Vein endothelial cell (primary cell): ENCODE data around the gene DNAL1. TPM values are rescaled to one million over a fixed set of nuclear protein-coding genes. Genes with fewer than 3 reads are reported as not detected.

Experiments used
- small RNA-seq: library from RNA; depleted of rRNA; stranded (forward); fragments of <200 nt; gene quantifications from one replicate; pipeline ENCODE3, GENCODE V24; 2012
- total RNA-seq: library from RNA; depleted of rRNA; stranded (reverse); fragments of >200 nt; gene quantifications from 2 replicates; pipeline ENCODE4 v1.2.3, GENCODE V29; 2012

Gene DNAL1
- 5.2 and 7.5 TPM in 2 replicates for total RNA-seq

GRCh38 chr14:73644531-73645247 is at the start of gene DNAL1:
Gene DNAL1, plus strand, starts transcription at chr14:73644986. Its CDS starts 54 bp downstream, at chr14:73645040.

GRCh38 chr14:73612339-73613045 is 32.3 kb upstream of the DNAL1 start, which contains the start of gene ACOT6:
Gene ACOT6, plus strand, starts transcription at chr14:73612517. Its CDS starts 55 bp downstream, at chr14:73612572.

GRCh38 chr14:73713803-73714655 is 69.2 kb downstream of the DNAL1 start, which contains the start of gene PNMA1:
Gene PNMA1, minus strand, starts transcription at chr14:73714384. Its CDS starts 745 bp downstream, at chr14:73713639.

Small RNAs within 50 kb of the gene (small RNA-seq; reads per million reads assigned to genes)
- gene RNU6-240P: not detected

Other genes with a start within 250 kb of the DNAL1 start
- 81.7 and 89.1 TPM in 2 replicates for gene NUMB, start 186.4 kb upstream of the DNAL1 start, total RNA-seq
- 23.4 and 26.1 TPM in 2 replicates for gene RIOX1, start 154.1 kb upstream of the DNAL1 start, total RNA-seq
- gene ACOT1, start 107.8 kb upstream of the DNAL1 start, total RNA-seq: 0.33 and 7.4 TPM in 2 replicates
- 0.19 TPM in 1 of 2 replicates, not detected in the other for gene HEATR4, start 86.0 kb upstream of the DNAL1 start, total RNA-seq
- gene ACOT2, start 75.8 kb upstream of the DNAL1 start, total RNA-seq: 8.8 and 13.5 TPM in 2 replicates
- gene ACOT4, start 53.1 kb upstream of the DNAL1 start, total RNA-seq: under 0.01 and 0.38 TPM in 2 replicates
- gene ACOT6, start 32.5 kb upstream of the DNAL1 start, total RNA-seq: 0.29 TPM in 1 of 2 replicates, not detected in the other
- gene PNMA1, start 69.4 kb downstream of the DNAL1 start, total RNA-seq: 43.4 and 46.1 TPM in 2 replicates
- 2.3 and 3.9 TPM in 2 replicates for gene PTGR2, start 206.8 kb downstream of the DNAL1 start, total RNA-seq
- gene ZNF410, start 241.9 kb downstream of the DNAL1 start, total RNA-seq: 52.9 and 62.5 TPM in 2 replicates